HG02840 (cell line): ENCODE measurements around the gene CDC14A.
"Not testable (repeated sequence)": the region's sequence is repeated elsewhere in the genome, so short reads cannot be mapped to it uniquely, and the experiment has no call there.

ENCODE experiments used
- ATAC-seq: cut with Tn5 transposase; IDR thresholded peaks from one replicate; pipeline ENCODE4 v1.9.1; 2021; ENCODE audit warnings: mild to moderate bottlenecking, moderate library complexity, moderate number of reproducible peaks; ENCODE audit not compliant: unreplicated experiment, low FRiP score

The CDC14A gene

GRCh38 chr1:100360790-100361510 is 8.6 kb downstream of the CDC14A start:
- no peak for ATAC-seq

- ATAC-seq, result no peak
These were observed 9.3 kb downstream of the CDC14A start for GRCh38 chr1:100361511-100362089.

- no peak for ATAC-seq
These were observed 10.6 kb downstream of the CDC14A start for GRCh38 chr1:100362821-100363466.

GRCh38 chr1:100363831-100364230 is 11.5 kb downstream of the CDC14A start:
- no peak for ATAC-seq

GRCh38 chr1:100364697-100365096 is 12.4 kb downstream of the CDC14A start:
- ATAC-seq, result no peak

GRCh38 chr1:100366209-100366525 is 13.9 kb downstream of the CDC14A start:
- no peak for ATAC-seq

GRCh38 chr1:100369339-100369738 is 17.0 kb downstream of the CDC14A start:
- ATAC-seq, result not testable (repeated sequence)

GRCh38 chr1:100373953-100374352 is 21.6 kb downstream of the CDC14A start:
- ATAC-seq, result not testable (repeated sequence)

- ATAC-seq, result not testable (repeated sequence)
These were observed 24.6 kb downstream of the CDC14A start for GRCh38 chr1:100376890-100377289.

- ATAC-seq, result peak; percentile 79
These were observed 25.5 kb downstream of the CDC14A start for GRCh38 chr1:100377590-100378361.

- no peak for ATAC-seq
These were observed 26.6 kb downstream of the CDC14A start for GRCh38 chr1:100378956-100379355.

GRCh38 chr1:100380635-100381034 is 28.3 kb downstream of the CDC14A start:
- ATAC-seq, result no peak

- ATAC-seq, result no peak
These were observed 30.4 kb downstream of the CDC14A start for GRCh38 chr1:100382657-100383056.

GRCh38 chr1:100383743-100384405 is 31.6 kb downstream of the CDC14A start:
- ATAC-seq, result no peak

GRCh38 chr1:100387209-100387608 is 34.9 kb downstream of the CDC14A start:
- no peak for ATAC-seq

- ATAC-seq, result no peak
These were observed 35.5 kb downstream of the CDC14A start for GRCh38 chr1:100387657-100388350.

GRCh38 chr1:100390531-100390930 is 38.2 kb downstream of the CDC14A start:
- ATAC-seq, result no peak

- ATAC-seq, result no peak
These were observed 39.4 kb downstream of the CDC14A start for GRCh38 chr1:100391675-100392074.

- no peak for ATAC-seq
These were observed 40.5 kb downstream of the CDC14A start for GRCh38 chr1:100392756-100393155.

- no peak for ATAC-seq
These were observed 42.0 kb downstream of the CDC14A start for GRCh38 chr1:100394285-100394684.
